CD4-positive, alpha-beta T cell treated with Interleukin-15 for 1 hour (primary cell): ENCODE measurements around the gene PTX4.
A peak's percentile ranks its signal among the peaks of the same experiment; 100 is the strongest.

Experiments used
- DNase-seq: peaks from one replicate; pipeline ENCODE4 v3.0.0-alpha.2; 2020

Gene PTX4

DNA sequence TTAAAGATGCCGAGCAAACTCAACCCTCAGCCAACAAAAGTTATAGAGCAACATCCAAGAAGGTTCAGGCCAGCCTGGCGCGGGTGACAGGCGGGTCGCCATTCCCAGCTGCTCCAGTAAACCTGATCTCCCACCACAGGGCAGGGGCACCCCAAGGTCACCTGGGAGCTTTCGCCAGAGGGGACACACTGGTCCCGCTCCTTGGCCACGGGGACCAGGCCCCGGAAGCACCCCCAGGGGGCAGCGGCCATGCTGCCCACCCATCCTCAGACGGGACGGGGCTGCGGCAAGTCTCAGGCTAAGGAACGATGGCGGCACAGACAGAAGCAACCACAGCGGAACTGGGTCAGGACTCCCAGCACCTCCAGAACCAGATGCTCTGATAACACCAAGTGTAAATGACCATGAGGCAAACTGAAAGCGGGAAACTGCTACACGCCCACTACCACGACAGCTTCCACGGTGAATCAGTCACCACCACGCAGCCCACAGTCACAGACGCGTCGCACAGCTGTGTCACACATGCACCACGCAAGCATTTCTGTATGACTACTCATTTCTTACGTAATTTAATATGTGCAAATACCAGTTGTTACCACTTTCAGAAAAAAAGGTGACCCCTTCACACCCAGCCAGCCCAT is 30.3 kb downstream of the PTX4 start:
- DNase-seq: peak; percentile 51

DNA sequence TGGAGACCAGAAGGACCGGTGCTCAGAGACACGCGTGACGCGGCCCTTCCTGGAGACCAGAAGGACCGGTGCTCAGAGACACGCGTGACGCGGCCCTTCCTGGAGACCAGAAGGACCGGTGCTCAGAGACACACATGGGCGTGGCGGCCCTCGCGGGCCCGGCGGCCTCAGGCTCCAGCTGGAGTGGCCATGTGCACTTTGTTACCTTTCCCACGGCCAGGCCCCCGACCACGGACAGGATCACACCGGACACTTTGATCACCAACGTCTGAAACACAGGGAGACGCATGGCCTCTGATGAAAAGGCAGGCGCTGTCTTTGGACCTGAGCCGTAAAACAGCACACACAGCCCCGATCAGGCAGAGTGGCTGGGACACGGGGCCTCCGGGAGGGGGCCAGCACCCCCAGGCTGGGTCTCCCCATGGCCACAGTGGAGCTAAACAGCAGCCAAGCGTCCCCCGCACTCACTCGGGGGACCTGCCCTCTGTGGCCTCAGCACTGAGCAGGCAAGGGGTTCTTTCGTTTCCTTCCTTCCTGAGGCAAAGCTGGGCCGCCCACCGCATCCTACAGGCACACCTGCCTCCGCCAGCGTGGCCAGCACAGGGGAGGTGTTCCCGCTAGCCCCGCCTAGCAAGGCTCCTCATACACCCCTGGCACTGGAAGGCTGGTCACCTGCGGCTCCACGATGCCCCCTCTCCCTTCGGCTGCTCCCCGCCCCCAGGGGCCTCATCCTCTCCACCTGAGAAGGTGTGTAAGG is 31.1 kb downstream of the PTX4 start:
- no peak for DNase-seq

DNA sequence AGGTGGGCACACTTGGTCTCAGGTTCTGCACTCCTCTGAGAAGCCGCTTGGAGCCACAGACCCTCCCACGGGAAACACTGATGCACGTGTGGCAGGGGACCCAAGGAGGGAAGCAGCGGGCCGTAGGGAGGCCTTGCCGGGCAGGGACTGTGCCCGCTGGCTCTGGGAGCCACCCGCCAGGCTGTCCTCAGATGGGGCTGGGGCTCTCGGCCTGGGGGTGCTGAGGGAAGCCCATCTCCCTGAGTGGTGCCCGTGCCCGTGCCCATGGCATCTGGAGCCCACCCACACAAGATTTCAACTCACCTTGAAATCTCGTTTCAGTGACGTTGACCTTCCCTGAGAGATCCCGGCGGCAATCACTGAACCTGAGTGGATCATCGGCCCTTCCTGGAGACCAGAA is 31.8 kb downstream of the PTX4 start:
- DNase-seq: no peak

DNA sequence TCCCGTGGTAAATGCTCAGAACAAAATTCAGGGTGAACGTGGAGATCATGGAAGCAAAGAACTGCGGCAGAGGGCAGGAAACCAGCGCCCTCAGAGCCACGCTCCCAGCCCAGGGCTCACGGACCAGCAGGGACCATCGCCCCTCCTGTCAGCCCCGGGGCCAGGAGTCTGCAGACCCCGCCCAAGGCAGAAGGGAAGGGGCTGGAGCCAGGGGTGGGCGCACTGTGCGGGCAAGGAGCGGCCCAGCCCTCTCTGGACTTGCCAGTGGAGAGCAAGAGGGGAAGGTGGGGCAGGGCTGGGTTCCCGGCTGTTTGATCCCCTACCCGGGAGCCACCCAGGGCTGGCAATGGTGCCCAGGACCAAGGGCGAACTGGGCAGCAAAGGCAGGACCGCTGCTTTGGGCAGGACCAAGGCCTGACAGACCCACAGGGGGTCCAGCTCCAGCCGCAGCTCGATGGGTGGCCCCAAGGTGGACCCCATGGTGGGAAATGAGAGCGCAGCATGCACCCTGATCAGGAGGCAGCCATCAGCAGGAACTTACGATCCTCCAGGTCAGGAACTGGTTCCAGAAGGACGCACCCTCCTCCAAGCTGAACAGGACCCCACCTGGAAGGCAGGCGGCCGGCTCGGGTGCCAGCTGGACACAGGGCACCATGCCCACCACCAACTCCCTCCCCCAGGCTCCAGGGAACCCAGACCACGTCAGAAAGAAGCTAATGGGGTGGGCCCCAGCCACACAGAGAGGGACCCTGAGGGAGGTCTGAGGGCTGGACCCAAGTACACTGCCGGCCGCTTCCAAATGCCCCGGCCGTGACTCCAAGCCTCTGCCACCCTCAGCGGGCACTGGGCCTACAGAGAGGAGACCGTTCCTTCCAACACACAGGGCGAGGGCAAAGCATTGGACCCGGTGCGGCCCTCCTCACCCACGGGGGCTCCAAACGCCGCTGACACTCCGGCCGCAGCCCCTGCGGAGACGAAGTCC is 33.3 kb downstream of the PTX4 start:
- no peak for DNase-seq

DNA sequence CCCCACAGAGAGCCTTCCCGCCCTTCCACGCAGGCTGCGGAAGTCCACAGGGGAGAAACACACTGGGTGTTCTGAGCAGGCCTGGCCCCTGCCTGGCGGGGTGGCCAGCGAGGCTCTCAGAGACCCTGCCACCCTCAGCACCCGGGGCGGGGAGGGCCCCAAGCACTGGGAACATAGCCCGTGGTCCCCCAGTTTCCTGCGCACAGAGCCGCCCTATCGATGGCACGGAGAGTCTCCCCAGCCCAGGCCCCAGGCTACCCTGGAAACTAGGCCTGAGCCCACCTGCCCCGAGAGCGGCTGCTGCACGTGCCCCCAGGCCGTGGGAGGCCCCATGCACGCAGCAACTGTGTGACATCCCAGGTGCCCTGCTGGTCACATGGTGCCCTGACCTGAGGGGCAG is 34.2 kb downstream of the PTX4 start:
- DNase-seq: no peak

DNA sequence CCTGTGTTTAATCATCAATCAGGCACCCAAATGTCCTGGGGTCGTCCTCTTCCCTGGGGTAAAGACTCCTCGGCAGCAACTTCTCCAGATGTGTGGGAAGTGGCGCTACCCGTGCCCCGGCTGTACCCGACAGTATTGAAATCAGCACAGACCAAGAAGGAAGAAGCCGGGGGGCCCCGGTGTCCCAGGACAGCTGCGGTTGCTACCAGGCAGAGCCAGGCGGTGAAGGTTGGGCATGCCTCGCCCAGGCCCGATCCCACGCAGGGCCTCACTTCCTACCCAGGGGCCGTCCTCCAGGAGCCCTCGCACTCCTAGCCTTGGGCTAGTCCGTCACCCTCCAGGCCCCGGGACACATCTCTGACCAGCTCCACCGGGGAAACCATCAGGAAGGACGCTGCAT is 35.4 kb downstream of the PTX4 start:
- DNase-seq: no peak

DNA sequence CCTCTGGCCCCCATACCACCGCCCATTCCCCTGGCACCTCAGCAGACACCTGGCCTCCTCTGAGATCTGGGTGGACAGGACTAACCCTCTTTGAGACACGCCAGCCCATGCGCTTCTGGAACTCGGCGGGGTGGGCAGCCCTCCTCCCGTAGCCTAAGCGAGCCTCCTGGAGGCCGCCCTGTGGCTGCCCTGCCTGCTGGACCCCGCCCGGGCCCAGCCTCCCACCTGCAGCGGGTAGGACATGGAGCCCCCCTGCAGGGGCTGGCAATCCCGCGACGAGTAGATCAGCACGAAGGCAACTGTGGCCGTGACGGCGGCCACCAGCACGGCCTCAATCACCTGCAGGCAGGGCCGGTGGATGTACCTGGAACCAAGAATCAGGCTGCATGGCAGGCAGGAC is 36.2 kb downstream of the PTX4 start:
- no peak for DNase-seq

DNA sequence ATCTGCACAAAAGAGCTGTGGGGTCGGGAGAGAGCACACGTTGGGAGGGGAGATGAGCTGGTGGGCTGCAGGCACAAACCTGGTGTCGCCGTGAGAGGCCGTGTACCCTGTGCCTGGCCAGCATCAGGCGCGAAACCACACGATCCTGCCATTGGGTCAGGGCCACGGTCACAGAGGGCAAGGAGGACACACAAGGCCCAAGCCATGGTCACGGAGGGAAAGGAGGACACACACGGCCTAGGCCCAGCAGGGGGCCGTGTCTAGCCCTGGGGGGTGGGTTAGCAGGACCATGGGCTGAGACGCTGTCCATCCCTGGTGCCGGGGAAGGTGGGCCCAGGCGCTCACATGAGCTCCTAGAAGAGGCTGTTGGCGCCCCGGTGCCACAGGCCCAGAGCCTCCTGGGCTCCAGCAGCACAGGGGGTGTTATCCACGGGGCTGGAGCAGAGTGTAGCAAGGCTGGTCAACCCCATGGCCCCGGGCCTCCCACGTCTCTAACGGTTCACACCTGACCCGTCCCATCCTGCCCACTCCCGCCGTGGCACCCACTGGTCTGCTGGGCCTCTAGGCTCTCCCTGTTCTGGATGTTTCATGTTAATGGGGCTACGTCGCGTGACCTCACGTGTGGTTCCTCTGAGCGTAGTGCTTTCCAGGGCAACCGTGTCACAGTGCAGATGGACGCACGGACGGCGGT is 36.9 kb downstream of the PTX4 start:
- DNase-seq: no peak

DNA sequence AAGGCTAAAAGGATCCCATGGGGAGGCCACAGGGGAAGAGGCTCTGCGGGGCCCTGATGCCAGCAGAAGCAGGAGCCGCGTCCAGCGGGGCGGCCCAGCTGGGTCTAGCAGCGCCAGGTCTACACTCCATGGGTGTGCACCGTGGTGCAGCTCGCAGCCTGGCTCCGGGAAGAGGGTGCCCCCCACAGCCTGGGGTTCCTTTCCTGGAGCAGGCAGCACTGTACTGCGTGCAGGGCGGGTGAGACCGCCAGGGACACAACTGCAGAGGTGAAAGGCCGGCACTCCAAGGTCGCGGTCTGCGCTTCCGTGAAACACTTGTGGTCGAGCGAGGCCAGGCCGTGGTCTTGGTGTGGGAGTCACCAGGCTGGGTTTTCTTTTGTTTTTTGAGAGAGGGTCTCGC is 37.9 kb downstream of the PTX4 start:
- no peak for DNase-seq

DNA sequence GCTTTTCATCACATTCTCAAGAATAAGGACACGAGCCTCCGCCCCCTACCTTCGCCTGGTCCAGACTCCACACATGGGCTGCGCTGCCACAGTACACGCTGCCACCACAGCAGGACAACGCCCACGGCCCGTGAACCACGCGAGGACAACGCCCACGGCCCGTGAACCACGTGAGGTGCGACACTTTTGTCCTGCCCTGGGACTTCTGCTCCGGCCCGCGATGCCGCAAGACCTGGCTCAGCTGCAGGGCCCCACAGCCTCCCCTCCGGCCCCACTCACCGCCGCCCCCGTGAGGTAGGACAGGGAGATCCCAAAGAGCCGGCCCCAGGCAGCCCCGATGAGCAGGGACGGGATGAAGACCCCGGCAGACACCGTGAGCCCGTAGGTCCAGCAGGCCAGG is 38.5 kb downstream of the PTX4 start:
- DNase-seq: no peak

DNA sequence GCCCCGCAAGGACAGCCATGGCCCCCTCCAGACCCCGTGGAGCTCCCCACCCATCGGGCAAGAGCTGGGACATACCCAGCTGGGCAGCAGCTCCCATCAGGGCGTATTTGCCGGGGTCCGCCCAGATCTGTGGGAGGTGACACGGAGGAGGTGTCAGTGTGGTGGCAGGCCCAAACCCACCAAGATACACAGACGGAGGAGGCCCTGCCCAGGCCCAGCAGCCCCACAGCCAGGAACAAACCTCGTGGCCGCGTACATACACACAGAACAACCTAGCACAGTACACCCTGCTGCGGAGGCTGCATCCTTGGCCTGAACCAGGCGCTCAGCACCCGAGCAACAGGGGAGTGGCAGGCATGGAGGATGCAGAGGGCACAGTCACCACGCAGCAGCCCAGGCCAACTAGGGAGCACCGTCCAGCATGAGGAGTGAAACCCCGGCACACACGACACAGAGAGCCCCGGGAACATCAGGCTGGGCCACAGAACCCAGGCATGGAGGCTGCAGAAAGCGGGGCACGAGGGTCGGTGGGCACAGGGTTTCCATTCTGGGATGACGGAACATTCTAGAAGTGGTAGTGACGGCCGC is 39.4 kb downstream of the PTX4 start:
- DNase-seq: no peak

DNA sequence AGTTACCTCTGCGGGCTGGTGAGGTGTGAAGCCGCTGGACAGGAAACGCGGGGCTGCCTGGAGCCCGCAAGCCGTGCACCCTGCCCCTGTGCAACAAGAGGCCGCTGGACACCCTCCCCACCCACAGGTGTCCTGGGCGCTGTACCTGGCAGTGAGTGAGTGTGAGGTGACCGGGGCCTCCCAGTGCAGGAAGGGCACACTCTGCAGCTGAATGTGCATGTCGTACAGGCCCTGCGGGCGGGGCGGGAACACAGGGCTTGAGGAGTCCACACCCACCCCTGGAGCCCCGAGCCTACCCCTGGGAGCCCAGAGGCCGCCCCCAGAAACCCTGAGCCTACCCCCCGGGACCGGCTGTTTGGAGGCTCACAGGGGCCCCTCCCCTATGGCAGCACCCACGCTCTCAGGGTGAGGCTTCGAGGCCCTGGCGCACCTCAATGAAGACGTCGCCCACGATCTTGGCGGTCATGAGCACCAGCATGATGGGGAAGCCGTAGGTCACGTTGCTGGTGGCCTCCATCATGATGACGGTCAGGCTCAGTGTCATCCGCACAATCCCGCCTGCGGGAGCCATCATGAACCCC is 40.1 kb downstream of the PTX4 start:
- DNase-seq: no peak

DNA sequence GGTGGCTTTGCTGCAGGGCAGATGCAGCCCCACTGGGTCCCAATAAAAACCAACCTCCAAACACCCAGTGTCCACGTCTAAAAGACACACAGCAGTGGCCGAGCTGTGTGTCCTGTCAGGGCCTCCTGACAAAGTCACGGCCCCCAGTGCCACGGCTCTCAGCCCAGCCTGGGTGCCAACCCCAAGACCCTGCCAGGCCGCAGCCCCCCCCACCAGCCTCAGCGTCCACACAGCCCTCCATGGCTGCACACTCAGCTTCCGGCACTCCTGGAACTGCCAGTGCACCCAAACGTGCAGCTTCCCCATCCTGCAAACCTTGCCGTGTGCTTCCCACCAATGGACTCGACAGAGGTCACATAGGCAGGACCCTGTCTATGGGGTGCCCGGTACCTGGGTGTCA is 40.8 kb downstream of the PTX4 start:
- no peak for DNase-seq

DNA sequence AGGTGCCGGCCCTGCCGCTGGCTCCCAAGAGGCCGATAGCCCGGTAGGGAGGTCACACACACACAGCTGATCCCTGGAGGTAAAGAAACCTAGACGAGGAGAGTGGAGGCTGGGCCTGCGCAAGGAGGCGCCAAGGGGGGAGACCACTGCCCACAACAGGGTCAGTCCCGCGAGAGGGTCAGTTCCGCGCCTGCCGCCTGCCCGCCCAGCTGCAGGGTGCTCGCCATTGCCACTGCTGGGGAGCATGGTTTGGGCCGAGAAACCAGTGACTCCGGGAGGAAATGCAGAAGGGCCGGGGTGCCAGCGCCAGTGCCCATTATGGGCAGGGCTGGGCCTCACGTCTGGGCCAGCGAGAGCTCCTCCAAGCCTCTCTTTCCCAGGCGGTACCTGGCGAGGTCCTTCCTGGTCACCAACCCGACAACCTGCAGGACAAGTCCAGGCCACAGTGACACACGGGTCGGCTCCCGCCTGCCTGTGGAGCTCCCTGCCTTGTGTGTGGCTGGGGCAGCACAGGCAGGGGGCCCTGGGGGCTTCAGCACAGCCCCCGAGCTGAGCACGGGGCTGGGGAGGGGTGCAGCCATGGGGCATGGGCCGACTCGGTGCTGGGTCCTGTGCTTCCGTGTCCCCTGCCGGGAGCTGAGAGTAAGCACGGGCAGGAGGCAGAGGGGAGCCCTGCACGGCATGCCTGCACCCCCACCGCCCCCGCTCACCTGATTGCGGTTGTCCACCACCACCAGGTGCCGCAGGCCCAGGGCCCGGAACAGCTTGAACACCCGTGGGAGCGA is 42.3 kb downstream of the PTX4 start:
- DNase-seq: no peak

DNA sequence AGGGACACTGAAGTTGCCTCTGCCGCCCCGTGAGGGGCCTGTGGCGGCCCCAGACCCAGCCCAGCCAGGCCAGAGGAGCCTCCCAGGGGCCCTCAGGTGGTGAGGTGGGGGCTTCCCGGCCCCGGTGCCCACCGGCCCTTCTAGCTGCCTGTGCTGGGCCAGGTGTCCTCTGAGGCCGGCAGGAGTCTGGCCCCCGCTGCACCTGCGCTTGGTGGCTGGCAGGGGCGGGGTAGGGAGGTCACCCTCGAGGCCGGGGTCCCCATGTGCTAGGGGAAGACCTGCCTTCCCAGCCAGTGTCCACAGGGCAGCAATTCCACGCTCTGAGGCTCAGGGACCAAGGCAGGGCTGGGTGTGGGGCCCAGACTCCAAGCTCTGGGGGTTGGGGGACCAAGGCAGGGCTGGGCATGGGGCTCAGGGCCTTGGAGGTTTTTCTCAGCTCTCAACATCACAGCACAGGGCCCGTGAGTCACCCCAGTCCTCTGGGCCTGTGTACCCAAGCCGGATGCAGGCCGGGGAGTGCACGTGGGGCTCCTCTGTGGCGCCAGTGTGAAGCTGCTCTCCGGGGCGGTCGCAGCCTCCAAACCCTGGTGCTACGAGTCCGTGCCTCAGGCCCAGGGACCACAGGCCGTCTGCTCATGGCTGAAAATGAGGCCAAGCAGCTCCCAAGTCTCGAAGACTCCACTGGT is 43.1 kb downstream of the PTX4 start:
- no peak for DNase-seq

DNA sequence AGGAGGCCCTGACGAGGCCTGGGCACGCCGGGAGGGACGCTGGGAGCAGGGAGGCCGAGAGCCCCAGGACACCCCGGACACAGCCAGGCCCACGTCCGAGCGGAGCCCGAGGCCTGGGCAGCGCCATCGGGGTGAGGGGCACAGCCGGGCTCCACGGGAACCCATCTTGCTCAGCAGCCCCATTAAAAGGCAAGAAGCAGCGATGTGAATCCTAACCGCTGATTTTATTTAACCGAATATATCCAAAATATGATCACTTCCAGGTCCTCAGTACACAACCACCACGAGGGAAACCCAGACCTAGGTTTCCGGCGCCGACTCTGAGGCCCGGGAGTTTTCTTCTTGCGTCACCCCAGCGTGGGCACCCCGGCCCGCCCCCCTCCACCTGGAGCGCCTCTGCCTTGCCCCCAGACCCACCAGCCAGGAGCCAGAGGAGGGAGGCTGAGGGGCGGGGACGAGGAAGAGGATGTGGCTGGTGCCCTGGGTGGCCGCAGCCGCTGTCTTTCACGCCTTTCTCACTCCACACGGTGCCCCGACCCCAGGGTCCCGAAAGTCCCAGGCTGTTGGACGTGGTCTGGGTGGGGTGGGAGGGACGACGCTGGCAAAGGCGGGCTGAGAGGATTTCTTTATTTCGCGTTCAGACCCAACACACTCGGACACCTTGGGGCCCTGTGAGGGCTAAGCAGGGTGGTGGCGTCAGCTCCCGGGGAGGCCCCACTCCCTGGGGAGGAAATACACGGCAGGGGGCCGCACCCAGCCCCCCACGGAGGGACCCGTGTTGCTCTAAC is 43.8 kb downstream of the PTX4 start:
- peak; percentile 30 for DNase-seq

DNA sequence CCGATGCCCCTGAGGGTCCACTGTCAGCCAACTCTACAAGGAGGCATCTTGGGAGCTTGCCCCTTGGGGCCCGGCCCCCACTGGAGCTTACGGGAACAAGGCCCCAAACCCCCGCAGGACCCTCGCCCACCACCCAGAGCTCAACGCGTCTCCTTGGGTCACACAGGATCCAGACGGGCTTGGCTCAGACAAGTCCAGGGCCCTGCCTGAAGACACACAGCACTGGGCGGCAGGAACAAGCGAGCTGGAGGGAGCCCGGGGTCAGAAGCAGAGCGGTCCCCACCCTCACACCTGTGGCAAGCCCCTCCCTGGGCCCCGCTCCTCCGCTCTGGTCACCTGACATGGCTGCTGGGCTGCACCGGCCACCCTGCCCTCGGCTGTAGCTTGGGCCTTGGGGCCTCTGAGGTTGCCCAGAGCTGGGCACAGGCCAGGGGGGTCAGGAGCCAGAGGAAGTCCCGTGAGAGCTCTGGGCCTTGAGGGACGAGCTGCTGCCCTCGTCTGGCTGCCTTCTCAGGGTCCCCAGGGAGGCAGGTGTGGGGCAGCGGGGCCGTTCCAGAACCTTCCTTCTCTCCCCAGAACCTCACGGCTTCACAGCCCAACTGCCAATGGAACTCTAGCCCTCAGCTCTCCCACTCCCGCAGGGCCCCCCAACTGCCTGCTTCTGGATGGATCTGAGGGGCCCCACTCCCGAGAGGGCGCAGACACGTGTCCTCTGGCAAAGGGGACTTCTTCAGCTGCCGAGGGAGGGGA is 44.6 kb downstream of the PTX4 start, which contains the start of gene CCDC154:
CCDC154 (minus strand) TSS at position 577 of the 750 bp plus-strand sequence; CDS start at position 343, 234 bp downstream.
- no peak for DNase-seq

DNA sequence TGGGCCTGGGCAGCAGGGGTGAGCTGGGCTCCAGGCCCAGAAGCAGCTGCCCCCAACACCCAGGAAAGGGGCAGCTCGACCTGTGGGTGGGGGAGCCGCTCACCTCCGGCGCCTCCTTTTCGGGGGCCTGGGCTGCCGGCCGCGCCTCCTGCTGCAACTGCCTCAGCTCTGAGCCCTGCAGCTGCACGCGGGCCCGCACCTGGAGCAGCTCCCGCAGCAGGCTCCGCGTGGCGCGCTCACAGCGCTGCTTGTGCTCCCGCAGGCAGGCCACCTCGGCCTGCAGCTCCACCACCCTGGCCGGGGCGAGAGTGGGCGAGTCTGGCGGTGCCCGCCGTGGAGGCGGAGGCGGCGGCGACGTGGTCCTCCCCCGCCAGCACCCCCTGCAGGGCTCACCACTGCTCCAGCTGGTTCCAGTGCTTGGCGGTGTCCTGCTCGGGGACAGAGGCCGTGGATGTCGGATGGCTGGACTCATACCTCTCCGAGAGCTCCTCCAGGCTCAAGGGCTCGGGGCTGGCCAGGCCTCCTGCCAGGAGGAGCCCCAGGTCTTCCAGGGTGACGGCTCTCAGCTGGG is 45.3 kb downstream of the PTX4 start:
- DNase-seq: no peak

DNA sequence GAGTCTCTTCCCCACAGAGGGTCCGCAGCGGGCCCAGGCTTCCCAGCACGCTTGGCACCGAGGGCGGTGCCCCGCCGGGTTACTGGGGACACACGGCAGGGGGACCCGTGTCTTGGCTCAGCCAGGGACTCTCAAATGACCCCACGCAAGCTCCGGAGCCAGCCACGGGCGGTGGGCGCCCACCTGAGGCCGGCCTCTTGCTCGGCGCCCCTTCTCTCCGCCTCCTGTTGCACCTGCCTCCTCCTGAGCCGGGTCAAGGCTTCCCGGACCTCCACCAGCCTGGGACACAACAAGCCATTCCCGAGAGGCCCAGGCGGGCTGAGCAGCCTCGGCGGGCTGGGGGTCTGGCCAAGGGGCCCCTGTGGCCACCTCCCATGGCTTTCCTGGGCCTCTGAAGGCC is 46.0 kb downstream of the PTX4 start:
- no peak for DNase-seq
